Mesodermal cell (in vitro differentiated cells): Measurements from ENCODE around the gene REST.
"Not testable (repeated sequence)": the region's sequence is repeated elsewhere in the genome, so short reads cannot be mapped to it uniquely, and the experiment has no call there.

ENCODE experiments used
- H3K27ac ChIP-seq: 2 replicates; pipeline ENCODE4 v1.7.0; 2013; ENCODE audit warnings: mild to moderate bottlenecking, low read depth, low read length, moderate library complexity; ENCODE audit not compliant: severe bottlenecking
- H3K36me3 ChIP-seq: 2 replicates; pipeline ENCODE4 v1.7.1; 2013; ENCODE audit warnings: mild to moderate bottlenecking, low read length, moderate library complexity; ENCODE audit not compliant: control insufficient read depth, insufficient read depth
- H3K4me1 ChIP-seq: one replicate; pipeline ENCODE4 v1.7.1; 2013; ENCODE audit warnings: mild to moderate bottlenecking, low read length; ENCODE audit not compliant: insufficient read depth, control insufficient read depth, poor library complexity, severe bottlenecking
- H3K4me3 ChIP-seq: 2 replicates; pipeline ENCODE4 v1.7.0; 2013; ENCODE audit warnings: low read length, control low read depth, mild to moderate bottlenecking; ENCODE audit not compliant: insufficient read depth, poor library complexity, severe bottlenecking; ENCODE audit errors: extremely low read depth
- H3K9me3 ChIP-seq: 2 replicates; pipeline ENCODE4 v1.7.1; 2013; ENCODE audit warnings: mild to moderate bottlenecking, low read length, moderate library complexity; ENCODE audit not compliant: control insufficient read depth
- WGBS, 2 experiments: methylation state at CpG; one replicate each; pipeline ENCODE4 v1.1.5; 2013; ENCODE audit warnings: missing lambda C conversion rate in 2 of 2; ENCODE audit not compliant: insufficient coverage in 2 of 2; 5-methylcytosine and 5-hydroxymethylcytosine counted together

The REST gene

DNA sequence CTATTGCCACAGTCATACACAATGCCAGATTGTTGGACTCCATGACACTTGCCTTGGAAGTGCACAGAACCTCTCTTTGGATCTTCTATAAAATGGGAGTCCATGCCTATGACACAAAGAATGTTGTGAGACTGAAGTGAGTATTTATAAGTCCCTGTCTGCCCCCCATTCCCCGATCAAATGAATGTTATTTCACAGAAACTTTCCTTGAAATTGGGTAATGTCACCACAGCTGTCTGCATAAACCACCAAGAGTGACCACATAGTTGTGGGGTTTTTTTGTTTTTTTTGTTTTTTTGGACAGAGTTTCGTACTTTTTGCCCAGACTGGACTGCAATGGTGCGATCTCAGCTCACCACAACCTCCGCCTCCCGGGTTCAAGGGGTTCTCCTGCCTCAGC lies 27.1 kb upstream of the REST start:
- H3K4me1 ChIP-seq = no peaks in the 10 kb centered on the region
- no peak overlapping the region for H3K4me3 ChIP-seq
- no peaks in the 10 kb centered on the region for H3K9me3 ChIP-seq
- H3K27ac ChIP-seq = no peak overlapping the region
- WGBS, 2 experiments = 90 to 94% methylated on average over 3 to 4 of the region's 5 CpGs
- H3K36me3 ChIP-seq = no peaks in the 10 kb centered on the region

DNA sequence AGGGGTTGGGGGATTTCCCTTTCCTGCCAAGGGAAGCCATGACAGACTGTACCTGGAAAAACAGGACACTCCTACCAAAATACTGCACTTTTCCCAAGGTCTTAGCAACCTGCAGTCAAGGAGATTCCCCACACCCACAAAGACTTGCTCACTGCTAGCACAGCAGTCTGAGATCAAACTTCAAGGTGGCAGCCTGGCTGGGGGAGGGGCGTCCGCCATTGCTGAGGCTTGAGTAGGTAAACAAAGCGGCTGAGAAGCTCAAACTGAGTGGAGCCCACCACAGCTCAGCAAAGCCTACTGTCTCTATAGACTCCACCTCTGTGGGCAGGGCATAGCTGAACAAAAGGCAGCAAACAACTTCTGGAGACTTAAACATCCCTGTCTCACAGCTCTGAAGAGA lies 23.2 kb upstream of the REST start:
- 100% methylated on average over 1 of the region's 3 CpGs; no CpG with 5 or more reads in 1 of the 2 experiments for WGBS, 2 experiments
- H3K4me1 ChIP-seq, H3K9me3 ChIP-seq, H3K4me3 ChIP-seq, H3K27ac ChIP-seq, H3K36me3 ChIP-seq: not testable (repeated sequence)

DNA sequence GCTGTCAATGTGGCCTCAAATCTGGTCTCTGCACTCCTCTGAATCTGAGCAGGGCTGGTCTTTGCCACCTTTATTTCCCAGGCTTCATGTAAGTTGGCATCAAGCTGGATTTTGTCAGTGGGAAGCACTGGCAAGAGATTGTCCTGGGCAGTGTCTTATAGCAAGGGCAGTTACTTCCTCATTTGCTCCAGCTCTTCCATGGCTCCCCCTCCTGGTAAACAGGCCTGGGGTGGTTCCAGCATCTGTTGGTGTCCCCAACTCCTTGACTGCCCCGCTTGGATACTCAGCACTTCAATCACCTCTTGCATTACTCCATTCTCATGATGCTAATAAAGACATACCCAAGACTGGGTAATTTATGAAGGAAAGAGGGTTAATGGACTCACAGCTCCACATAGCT lies 15.0 kb upstream of the REST start:
- WGBS, 2 experiments = no CpG with 5 or more reads among the region's 1 CpG
- H3K9me3 ChIP-seq = no peaks in the 10 kb centered on the region

DNA sequence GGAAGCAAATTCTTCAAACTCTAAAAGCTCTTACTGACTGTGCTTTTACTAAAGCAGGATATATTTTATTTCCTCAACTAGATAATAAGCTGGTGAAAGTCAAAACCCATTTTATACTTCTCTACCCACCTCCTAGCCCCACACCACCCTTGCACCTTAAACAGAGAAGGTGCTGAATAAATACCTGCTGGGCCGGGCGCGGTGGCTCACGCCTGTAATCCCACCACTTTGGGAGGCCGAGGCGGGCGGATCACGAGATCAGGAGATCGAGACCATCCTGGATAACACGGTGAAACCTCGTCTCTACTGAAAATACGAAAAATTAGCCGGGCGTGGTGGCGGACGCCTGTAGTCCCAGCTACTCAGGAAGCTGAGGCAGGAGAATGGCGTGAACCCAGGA lies 9.9 kb upstream of the REST start:
- 80 to 99% methylated on average over 8 to 16 of the region's 17 CpGs for WGBS, 2 experiments
- not testable (repeated sequence) for H3K4me1 ChIP-seq, H3K36me3 ChIP-seq, H3K4me3 ChIP-seq, H3K27ac ChIP-seq, H3K9me3 ChIP-seq

More for the DNA sequence above, 15.0 kb upstream of the REST start:
- H3K4me1 ChIP-seq = no peaks in the 10 kb centered on the region
- no peak overlapping the region for H3K4me3 ChIP-seq
- H3K36me3 ChIP-seq = no peaks in the 10 kb centered on the region
- H3K27ac ChIP-seq = no peak overlapping the region

DNA sequence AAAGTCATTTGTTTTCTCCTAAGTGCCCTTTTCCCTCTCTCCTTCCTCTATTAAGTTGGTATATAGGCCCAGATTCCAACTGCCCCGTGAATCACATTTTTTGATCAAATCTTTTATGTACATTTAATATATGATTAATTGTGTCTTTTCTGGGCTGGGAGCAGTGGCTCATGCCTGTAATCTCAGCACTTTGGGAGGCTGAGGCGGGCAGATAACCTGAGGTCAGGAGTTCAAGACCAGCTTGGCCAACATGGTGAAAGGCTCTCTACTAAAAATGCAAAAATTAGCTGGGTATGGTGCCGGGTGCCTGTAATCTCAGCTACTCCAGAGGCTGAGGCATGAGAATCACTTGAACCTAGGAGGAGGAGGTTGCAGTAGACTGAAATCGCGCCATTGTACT lies 7.5 kb upstream of the REST start:
- H3K4me3 ChIP-seq, H3K36me3 ChIP-seq, H3K27ac ChIP-seq, H3K4me1 ChIP-seq, H3K9me3 ChIP-seq: not testable (repeated sequence)
- 81 to 91% methylated on average over 3 to 4 of the region's 5 CpGs for WGBS, 2 experiments

DNA sequence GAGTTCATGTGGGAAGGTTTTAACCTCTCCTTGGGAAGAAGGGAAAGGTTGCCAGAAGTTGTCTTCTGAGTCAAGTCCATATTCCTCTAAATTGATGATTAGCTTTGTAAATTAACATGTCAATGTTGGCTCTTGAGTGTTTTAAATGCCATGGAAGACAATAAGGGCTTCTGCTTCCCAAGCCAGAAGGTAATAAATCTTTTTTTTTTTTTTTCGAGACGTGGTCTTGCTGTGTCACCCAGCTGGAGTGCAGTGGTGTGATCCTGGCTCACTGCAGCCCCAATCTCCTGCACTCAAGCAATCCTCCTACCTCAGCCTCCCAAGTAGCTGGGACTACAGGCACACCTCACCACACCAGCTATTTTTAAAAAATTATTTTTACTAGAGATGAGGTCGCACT lies 5.0 kb upstream of the REST start:
- WGBS, 2 experiments = 69 to 83% methylated on average over 2 to 3 of the region's 3 CpGs
- H3K4me3 ChIP-seq = no peak overlapping the region

DNA sequence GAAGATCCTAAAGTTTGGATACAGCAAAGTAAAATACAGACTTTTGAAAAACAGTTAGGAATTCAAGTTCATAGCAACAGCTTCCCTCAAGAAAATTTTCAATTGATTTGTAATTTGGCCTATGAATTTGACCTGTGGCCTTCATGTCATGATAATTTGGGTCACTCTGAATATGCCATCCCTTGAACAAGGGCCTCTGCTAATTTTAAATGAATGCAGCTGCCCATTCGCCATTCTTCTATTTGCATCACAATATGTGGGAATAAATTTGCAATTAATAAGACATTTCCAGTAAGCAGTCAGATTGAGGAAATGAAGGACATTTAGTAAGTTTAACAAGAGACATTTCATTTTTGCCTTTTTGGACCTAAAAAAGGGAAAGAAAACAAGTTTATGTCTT lies 1.9 kb upstream of the REST start:
- WGBS, 2 experiments = no CpG with 5 or more reads among the region's 1 CpG
- Histone ChIP-seq H3K36me3 (peaks cover under 1% of the 10 kb centered on the region), H3K27ac (no peak overlapping the region), H3K4me1 (peaks cover 7% of the 10 kb centered on the region), H3K4me3 (no peak overlapping the region), H3K9me3 (no peaks in the 10 kb centered on the region)

More for the DNA sequence above, 5.0 kb upstream of the REST start:
- Histone ChIP-seq H3K4me1 (no peaks in the 10 kb centered on the region), H3K9me3 (no peaks in the 10 kb centered on the region), H3K27ac (no peak overlapping the region), H3K36me3 (no peaks in the 10 kb centered on the region)

DNA sequence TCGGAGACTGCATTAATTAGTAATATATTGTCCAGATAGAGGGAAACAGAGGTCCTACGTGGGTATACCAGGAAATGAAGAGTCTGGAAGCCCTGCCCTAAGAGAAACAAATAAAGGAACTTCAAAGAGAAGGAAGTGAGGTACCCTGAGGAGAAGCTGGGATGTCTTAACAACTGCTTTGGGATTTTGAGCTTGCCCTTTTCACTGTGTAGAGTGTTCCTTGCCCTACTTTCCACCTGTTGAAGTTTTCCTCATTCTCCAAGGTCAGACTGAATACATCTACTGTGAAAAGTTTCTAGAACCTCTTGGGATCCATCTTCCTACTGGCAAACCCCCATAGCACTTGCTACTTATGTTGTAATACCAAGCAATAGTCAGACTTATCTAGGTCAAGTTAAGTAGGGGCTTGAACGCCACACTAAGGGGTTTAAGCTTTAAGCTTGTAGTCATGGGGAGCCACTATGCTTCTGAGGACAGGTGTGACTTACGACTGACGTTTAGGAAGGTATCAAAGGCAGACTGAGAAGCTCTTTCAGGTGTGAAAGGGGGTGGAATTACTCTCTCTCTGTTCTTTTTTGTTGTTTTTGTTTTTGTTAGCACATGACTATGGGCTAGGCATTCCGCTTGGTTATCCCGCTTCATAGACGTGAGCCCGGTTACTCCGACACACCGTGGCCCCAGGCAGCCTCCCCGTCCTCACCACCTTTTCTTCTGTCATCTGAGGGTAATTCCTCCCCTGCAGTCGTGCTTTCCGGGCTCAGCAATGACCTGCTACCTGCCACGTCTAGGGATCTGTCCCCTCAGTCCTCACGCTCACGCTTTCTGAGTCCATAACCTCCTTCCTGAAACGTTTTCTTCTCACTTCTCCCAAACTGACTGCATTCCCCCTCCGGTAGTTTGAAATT lies 959 bp upstream of the REST start:
- 9 to 14% methylated on average over 9 to 14 of the region's 19 CpGs for WGBS, 2 experiments
- Histone ChIP-seq H3K4me1 (peaks cover 16% of the 10 kb centered on the region), H3K36me3 (peaks cover 10% of the 10 kb centered on the region), H3K9me3 (no peaks in the 10 kb centered on the region), H3K27ac (no peak overlapping the region), H3K4me3 (peak overlapping the region; percentile 99)

DNA sequence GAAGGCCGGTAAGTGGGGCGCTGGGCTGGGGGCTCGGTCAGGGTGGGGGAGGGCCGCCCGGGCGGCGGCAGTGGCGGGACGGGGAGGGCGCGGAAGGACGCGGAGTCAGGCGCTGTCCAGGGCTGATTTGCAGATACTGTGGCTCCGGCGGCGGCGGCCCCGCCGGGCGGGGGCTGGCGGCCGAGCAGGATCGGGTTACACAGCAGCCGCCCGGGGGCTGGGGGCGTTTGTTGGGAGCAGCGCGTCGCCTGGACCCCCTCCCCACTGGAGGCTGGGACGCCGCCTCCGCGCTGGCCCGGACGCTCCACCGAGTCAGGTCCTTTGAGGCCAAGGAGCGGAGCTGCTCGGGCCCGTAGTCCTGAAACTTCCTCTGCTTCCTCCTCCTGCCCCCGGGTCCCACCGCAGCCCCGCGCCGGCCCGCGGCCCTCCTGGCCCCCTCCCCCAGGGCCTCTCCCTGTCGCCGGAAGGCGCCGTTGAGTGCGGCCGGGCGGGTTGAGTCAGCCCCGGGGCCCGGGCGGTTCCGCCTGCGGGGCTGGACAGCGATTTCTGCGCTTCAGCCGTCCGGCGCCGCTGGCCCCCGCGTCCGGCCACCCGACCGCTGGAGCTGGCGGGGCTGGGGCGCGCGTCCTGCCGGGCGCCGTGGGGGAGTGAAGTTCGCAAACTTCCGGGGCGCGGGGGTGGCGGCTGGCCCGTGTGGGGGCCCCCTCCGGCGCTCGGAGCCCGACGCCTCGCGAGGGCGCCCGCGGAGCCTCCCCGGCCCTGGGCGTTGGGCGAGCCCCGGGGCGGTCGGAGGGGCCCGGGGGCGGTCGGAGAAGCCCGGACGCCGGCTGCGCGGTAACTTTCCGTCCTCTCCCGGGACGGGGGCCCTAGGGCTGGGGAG lies 746 bp downstream of the REST start:
- Histone ChIP-seq H3K36me3 (peaks cover 26% of the 10 kb centered on the region), H3K27ac (peak overlapping the region; percentile 98), H3K9me3 (no peaks in the 10 kb centered on the region), H3K4me3 (peak overlapping the region; percentile 99), H3K4me1 (peaks cover 18% of the 10 kb centered on the region)
- 0 to 1% methylated on average over 72 to 81 of the region's 110 CpGs for WGBS, 2 experiments

DNA sequence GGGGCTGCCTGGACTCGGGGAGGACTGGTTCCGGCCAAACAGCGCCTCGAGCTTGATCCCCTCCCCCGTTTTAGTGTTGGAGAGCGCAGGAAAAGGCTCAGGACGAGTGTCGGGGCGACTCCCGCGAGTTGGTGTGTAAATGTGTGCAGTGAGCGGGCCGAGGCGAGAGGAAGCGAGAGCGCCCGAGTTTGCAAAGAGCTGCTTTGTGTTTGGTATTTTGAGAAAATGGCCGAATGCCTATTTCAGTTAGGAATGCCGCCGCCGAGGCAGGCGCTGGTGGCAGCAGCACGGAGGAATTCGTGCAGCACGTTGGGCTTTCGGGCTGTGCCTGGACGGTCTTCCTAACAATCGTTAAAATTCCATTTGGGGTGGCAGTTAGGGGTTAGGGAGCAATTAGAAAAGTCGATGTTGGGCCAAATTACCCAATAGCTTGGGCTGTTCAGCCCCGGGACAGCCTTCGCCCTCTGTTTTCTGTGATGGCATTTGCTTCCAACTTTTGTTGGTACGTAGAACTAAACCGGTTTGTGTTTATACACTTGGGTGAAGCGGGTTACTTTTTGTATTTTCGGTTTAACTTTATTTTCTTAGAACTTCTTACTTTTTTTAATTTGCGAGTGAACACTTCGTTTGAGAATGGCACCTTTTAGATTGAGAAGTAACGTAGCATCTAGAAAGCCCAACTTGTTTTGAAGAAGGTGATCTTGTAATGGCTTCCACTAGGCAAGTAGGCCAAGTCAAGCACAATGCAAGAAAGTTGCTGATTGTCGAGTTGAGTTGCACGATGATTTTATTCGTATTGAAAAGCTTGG lies 1.6 kb downstream of the REST start:
- Histone ChIP-seq H3K36me3 (peaks cover 34% of the 10 kb centered on the region), H3K4me3 (peak overlapping the region; percentile 99), H3K9me3 (no peaks in the 10 kb centered on the region), H3K4me1 (peaks cover 18% of the 10 kb centered on the region), H3K27ac (peak overlapping the region; percentile 98)
- WGBS, 2 experiments = 1% methylated on average over 33 to 34 of the region's 41 CpGs
